ENCODE data around the gene SLC5A1. TPM values are rescaled to one million over a fixed set of nuclear protein-coding genes. Genes with fewer than 3 reads are reported as not detected.

SLC5A1 gene
- total and polyA plus RNA-seq, 2 donors (not counting 1 experiment from before 2014, with no cell fraction given), result not detected

DNA sequence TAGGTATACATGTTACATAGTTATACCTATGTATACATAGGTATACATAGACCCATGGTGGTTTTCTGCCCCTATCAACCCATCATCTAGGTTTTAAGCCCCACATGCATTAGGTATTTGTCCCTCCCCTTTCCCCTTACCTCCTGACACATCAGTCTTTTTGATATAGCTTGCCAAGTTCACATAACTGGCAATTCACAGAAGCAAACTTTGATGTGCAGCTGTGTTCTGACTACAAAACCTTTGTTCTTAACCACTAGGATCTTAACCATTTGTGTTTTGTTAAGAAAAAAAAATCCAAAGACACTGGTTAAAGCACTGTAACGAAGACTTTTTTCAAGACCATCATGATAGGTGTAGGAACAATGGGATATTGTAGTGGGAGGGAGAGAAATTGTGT, 42.9 kb upstream of the SLC5A1 start:
- DNase-seq (no peak), ATAC-seq (ENCODE audit: low read depth) (no peak)
- H3K27me3 ChIP-seq (replicated peaks in 1 of 4; ENCODE audit: control extremely low read depth in 1 of 4, control insufficient read depth in 3 of 4, insufficient read depth in 4 of 4, low read length in 3 of 4), result peaks cover 0 to 7% (median 0%) of the 10 kb centered on the region in 4 experiments
- no peaks in the 10 kb centered on the region for H3K36me3 ChIP-seq (replicated peaks in 1 of 2; ENCODE audit: control extremely low read depth in 1 of 2, control insufficient read depth in 1 of 2, extremely low read depth in 1 of 2, insufficient read depth in 2 of 2, low read length in 1 of 2)
- H3K79me2 ChIP-seq (ENCODE audit: control insufficient read depth, insufficient read depth, low read length), result no peaks in the 10 kb centered on the region
- Mint-ChIP-seq H3K27me3 (peaks cover 30% of the 10 kb centered on the region), H3K4me3 (no peak overlapping the region), H3K4me1 (no peaks in the 10 kb centered on the region), H3K27ac (no peak overlapping the region), H3K9me3 (ENCODE audit: insufficient read depth) (no peaks in the 10 kb centered on the region)
- H4K20me1 ChIP-seq (ENCODE audit: control insufficient read depth, insufficient read depth, low read length, poor library complexity, severe bottlenecking), result no peaks in the 10 kb centered on the region
- no peaks in the 10 kb centered on the region for H3K4me1 ChIP-seq (ENCODE audit: control insufficient read depth in 2 of 2, insufficient read depth in 2 of 2, low read length in 2 of 2)
- no peak overlapping the region for H3K27ac ChIP-seq (ENCODE audit: low read length in 2 of 2)
- no peak overlapping the region for H2AFZ ChIP-seq (ENCODE audit: insufficient read depth, low read depth, low read length, poor library complexity, severe bottlenecking)
- no peak overlapping the region for H3K9ac ChIP-seq (ENCODE audit: low read length)
- H3K4me2 ChIP-seq (replicated peaks; ENCODE audit: low read depth, low read length, poor library complexity, severe bottlenecking), result no peak overlapping the region
- intact Hi-C loops (cut with micrococcal nuclease), result no loop called here
- TF ChIP-seq CTCF (IDR thresholded peaks at IDR 0.05) (no peak), EZH2 (IDR thresholded peaks at IDR 0.05; ENCODE audit: borderline replicate concordance, insufficient read depth, low read depth, low read length, poor library complexity, severe bottlenecking) (no peak)
- 89% methylated on average over 1 of the region's 1 CpG for WGBS (ENCODE audit: insufficient coverage)
- no peaks in the 10 kb centered on the region for H3K9me3 ChIP-seq (ENCODE audit: control extremely low read depth in 1 of 3, control insufficient read depth in 2 of 3, insufficient read depth in 1 of 3, low read length in 2 of 3)
- ChIA-PET CTCF (no interaction called here), POLR2A (no interaction called here)
- H3K4me3 ChIP-seq (ENCODE audit: control extremely low read depth in 1 of 5, extremely low read depth in 1 of 5, insufficient read depth in 1 of 5, low read depth in 2 of 5, low read length in 4 of 5), result no peak overlapping the region

DNA sequence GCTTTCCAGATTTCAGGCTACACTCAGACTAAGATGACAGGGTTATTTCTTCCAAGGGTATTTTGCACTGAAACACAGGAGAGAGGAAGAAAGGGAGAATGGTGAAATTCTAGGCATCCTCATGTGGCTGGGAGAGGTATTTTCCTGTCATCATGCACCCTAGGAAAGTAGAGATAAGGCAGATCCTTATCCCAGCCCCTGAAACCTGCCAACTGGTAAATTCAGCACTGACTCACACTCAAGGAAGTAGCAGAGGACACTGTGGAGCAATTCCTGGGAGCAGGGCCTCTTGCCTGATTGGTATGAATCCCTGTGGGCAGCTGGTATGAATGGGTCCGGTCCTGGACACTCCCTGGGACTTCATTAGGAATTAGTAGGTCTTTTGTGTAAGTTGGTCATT, 37.6 kb upstream of the SLC5A1 start:
- ATAC-seq (ENCODE audit: low read depth), result no peak
- H3K4me3 ChIP-seq (ENCODE audit: control extremely low read depth in 1 of 5, extremely low read depth in 1 of 5, insufficient read depth in 1 of 5, low read depth in 2 of 5, low read length in 4 of 5), result no peak overlapping the region
- Mint-ChIP-seq H3K4me3 (no peak overlapping the region), H3K27me3 (peaks cover 22% of the 10 kb centered on the region), H3K27ac (no peak overlapping the region), H3K9me3 (ENCODE audit: insufficient read depth) (no peaks in the 10 kb centered on the region), H3K4me1 (no peaks in the 10 kb centered on the region)
- DNase-seq, result no peak
- no peaks in the 10 kb centered on the region for H3K9me3 ChIP-seq (ENCODE audit: control extremely low read depth in 1 of 3, control insufficient read depth in 2 of 3, insufficient read depth in 1 of 3, low read length in 2 of 3)
- H3K27me3 ChIP-seq (replicated peaks in 1 of 4; ENCODE audit: control extremely low read depth in 1 of 4, control insufficient read depth in 3 of 4, insufficient read depth in 4 of 4, low read length in 3 of 4), result peaks cover 0 to 3% (median 0%) of the 10 kb centered on the region in 4 experiments
- WGBS (ENCODE audit: insufficient coverage), result 80% methylated on average over 1 of the region's 1 CpG
- H4K20me1 ChIP-seq (ENCODE audit: control insufficient read depth, insufficient read depth, low read length, poor library complexity, severe bottlenecking), result no peaks in the 10 kb centered on the region
- no peak overlapping the region for H2AFZ ChIP-seq (ENCODE audit: insufficient read depth, low read depth, low read length, poor library complexity, severe bottlenecking)
- no peaks in the 10 kb centered on the region for H3K36me3 ChIP-seq (replicated peaks in 1 of 2; ENCODE audit: control extremely low read depth in 1 of 2, control insufficient read depth in 1 of 2, extremely low read depth in 1 of 2, insufficient read depth in 2 of 2, low read length in 1 of 2)
- no peaks in the 10 kb centered on the region for H3K79me2 ChIP-seq (ENCODE audit: control insufficient read depth, insufficient read depth, low read length)
- CTCF ChIA-PET, result no interaction called here
- POLR2A ChIA-PET, result no interaction called here
- TF ChIP-seq EZH2 (IDR thresholded peaks at IDR 0.05; ENCODE audit: borderline replicate concordance, insufficient read depth, low read depth, low read length, poor library complexity, severe bottlenecking) (no peak), CTCF (IDR thresholded peaks at IDR 0.05) (no peak)
- no peak overlapping the region for H3K9ac ChIP-seq (ENCODE audit: low read length)
- intact Hi-C loops (cut with micrococcal nuclease), result no loop called here
- no peak overlapping the region for H3K27ac ChIP-seq (ENCODE audit: low read length in 2 of 2)
- H3K4me2 ChIP-seq (replicated peaks; ENCODE audit: low read depth, low read length, poor library complexity, severe bottlenecking), result no peak overlapping the region
- no peaks in the 10 kb centered on the region for H3K4me1 ChIP-seq (ENCODE audit: control insufficient read depth in 2 of 2, insufficient read depth in 2 of 2, low read length in 2 of 2)
